IMR-90 (cell line): ENCODE results near the gene TPX2.

Source experiments
- CTCF ChIP-seq: conservative IDR thresholded peaks from 2 replicates; pipeline ENCODE4 v1.5.1; 2012; ENCODE audit warnings: mild to moderate bottlenecking, low read depth, low read length, improper control_type of control experiment
- POLR2A ChIP-seq: IDR thresholded peaks from 2 replicates; pipeline ENCODE4 v1.6.1; 2012; ENCODE audit warnings: mild to moderate bottlenecking, low read depth, low read length
- USF2 ChIP-seq: fragments of 150-350 bp; IDR thresholded peaks from 2 replicates; pipeline ENCODE4 v1.6.1; 2017; ENCODE audit warnings: mild to moderate bottlenecking, antibody characterized with exemption, low read length, low read depth

- TF ChIP-seq CTCF (no peak), POLR2A (no peak), USF2 (no peak)
These were observed 22.1 kb upstream of the TPX2 start for GRCh38 chr20:31716818-31717477.
